Memory B cell (primary cell): ENCODE measurements around the gene TXNL4B.
"Not testable (repeated sequence)": the region's sequence is repeated elsewhere in the genome, so short reads cannot be mapped to it uniquely, and the experiment has no call there.

Source experiments
- ATAC-seq: fragments of 150-1000 bp; cut with Tn5 transposase; 2 replicates; pipeline ENCODE4 v1.10.0; 2021; ENCODE audit warnings: low read depth, mild to moderate bottlenecking, moderate library complexity
- DNase-seq, 2 donors: peaks; one replicate each; pipeline ENCODE4 v3.0.0; 2022; ENCODE audit warnings: low spot score in 2 of 2
- H3K27ac Mint-ChIP-seq: one replicate; pipeline ENCODE4 v1.8.0; 2022; ENCODE audit warnings: mild to moderate bottlenecking, moderate library complexity, mixed read lengths
- H3K27me3 Mint-ChIP-seq: one replicate; pipeline ENCODE4 v1.8.0; 2022; ENCODE audit warnings: mixed read lengths
- H3K36me3 Mint-ChIP-seq: one replicate; pipeline ENCODE4 v1.8.0; 2022; ENCODE audit warnings: mild to moderate bottlenecking, mixed read lengths
- H3K4me1 Mint-ChIP-seq: one replicate; pipeline ENCODE4 v1.8.0; 2022; ENCODE audit warnings: mixed read lengths
- H3K4me3 Mint-ChIP-seq: one replicate; pipeline ENCODE4 v1.8.0; 2022; ENCODE audit warnings: mild to moderate bottlenecking, moderate library complexity, mixed read lengths
- H3K9me3 Mint-ChIP-seq: one replicate; pipeline ENCODE4 v1.8.0; 2022; ENCODE audit warnings: mixed read lengths

Gene TXNL4B

DNA sequence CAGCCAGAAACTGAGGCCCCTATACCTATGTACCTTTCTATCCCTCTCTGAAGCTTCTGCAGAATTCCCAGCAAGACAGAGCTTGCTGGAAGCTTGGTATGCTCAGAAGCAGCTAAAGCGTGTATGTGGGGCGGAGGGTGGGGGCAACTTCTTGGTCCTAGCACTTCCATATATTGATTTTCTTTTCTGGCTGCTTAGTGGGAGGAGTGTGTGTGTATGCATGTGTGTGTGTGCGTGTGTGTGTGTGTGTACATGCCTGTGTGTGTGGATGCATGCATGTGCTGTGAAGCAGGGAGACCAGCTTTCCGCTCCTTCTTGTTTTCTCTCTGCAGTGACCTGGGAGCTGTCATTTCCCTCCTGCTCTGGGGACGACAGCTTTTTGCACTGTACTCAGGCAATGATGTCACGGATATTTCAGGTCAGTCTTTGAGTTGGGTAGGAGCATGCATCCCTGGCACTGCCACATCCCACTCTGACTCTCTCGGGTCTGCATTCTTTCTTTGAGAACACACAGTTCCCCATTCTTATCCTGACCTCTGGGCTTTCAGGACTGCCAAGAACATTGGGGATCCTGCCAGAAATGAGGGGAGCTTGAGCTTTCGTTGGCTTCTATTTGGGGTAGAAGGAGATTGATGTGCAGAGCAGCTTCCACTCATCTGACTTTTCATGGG, 19.7 kb downstream of the TXNL4B start:
- no peak overlapping the region for H3K27ac Mint-ChIP-seq
- no peak for ATAC-seq
- H3K4me3 Mint-ChIP-seq: no peak overlapping the region
- no peaks in the 10 kb centered on the region for H3K9me3 Mint-ChIP-seq
- H3K36me3 Mint-ChIP-seq: peaks cover 2% of the 10 kb centered on the region
- H3K27me3 Mint-ChIP-seq: no peaks in the 10 kb centered on the region
- no peaks in the 10 kb centered on the region for H3K4me1 Mint-ChIP-seq
- DNase-seq: no peak

DNA sequence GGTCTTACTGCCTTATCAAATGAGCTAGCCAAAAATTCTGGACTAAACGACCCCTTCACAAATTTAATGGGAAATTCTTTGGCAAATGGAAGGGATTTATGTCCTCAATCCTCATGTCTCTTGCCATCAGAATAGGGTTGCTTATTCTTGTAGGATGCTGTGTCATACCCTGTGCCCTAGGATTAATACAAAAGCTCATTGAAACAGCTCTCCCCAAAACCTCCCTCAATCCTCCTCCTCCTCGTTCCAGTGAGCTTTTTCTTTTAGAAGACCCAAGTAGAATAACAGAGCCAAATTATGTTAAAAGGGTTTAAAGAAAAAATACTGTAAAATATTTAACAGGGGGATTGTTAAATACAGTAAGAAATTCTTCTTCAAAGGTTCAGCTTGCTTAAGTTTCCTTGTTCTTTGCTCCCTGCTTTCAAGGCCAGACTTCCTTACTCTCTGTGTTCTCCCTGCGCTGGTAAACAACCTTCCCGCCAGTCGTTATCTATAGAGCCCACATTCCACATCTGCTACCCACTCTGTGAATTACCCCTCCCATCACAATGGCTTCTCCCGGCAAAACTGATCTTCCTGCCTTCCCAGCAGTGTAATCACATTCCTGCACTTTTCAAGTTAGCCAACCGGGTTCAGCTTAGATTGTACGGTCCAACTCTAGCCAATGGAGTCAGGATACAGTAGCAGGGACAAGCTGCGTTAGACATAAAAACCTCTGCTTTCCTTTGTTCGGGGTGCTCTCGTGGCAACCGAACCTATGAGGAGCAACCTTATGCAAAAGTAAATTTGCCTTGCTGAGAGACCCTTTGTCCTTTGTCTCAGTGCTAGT, 20.7 kb downstream of the TXNL4B start:
- no peak for DNase-seq
- Mint-ChIP-seq H3K27me3 (no peaks in the 10 kb centered on the region), H3K4me1 (no peaks in the 10 kb centered on the region), H3K4me3 (no peak overlapping the region), H3K36me3 (peaks cover 2% of the 10 kb centered on the region), H3K9me3 (no peaks in the 10 kb centered on the region), H3K27ac (no peak overlapping the region)
- no peak for ATAC-seq

DNA sequence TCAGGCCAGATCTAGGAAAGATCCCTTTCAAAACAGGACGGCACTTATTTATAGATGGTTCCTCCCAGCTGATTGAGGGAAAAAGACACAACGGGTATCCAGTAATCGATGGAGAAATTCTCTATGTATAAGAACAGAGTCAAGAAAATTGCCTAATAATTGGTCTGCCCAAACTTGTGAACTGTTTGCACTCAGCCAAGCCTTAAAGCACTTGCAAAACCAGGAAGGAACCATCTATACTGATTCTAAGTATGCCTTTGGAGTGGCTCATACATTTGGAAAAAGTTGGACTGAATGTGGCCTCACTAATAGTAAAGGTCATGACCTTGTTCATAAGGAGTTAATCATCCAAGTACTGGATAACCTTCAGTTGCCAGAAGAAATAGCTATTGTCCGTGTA, 24.5 kb downstream of the TXNL4B start:
- Mint-ChIP-seq H3K27me3 (peaks cover 2% of the 10 kb centered on the region), H3K4me3 (no peak overlapping the region), H3K9me3 (no peaks in the 10 kb centered on the region), H3K4me1 (no peaks in the 10 kb centered on the region), H3K27ac (no peak overlapping the region), H3K36me3 (peaks cover 4% of the 10 kb centered on the region)
- ATAC-seq: no peak
- DNase-seq: no peak

DNA sequence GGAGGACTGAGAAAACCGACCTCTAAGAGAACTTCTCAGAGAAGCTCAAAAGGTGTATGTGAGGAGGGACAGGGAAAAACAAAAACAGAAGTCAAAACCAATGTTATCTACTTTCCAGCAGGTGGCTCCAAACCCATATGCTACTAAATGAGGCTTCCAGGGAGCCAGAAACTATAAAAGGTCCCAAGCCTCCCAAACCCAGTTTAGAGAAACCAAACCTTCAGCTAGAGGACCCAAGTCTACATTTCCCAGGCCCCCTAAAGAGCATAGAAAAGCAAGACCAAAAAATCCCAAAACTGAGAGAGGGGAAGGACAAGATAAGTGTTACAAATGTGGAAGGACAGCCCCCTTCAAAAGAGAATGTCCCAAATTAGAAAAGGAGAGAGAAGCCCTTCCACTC, 26.7 kb downstream of the TXNL4B start:
- Mint-ChIP-seq H3K27ac (no peak overlapping the region), H3K36me3 (peaks cover 7% of the 10 kb centered on the region)

GRCh38 chr16:72064361-72064894, 29.0 kb downstream of the TXNL4B start:
- no peak for ATAC-seq
- Mint-ChIP-seq H3K4me3 (no peak overlapping the region), H3K27me3 (peaks cover 2% of the 10 kb centered on the region), H3K27ac (no peak overlapping the region), H3K36me3 (peaks cover 8% of the 10 kb centered on the region), H3K9me3 (no peaks in the 10 kb centered on the region), H3K4me1 (no peaks in the 10 kb centered on the region)
- no peak for DNase-seq

More for the DNA sequence above, 26.7 kb downstream of the TXNL4B start:
- peak; percentile 3 to 11 for DNase-seq
- no peaks in the 10 kb centered on the region for H3K4me1 Mint-ChIP-seq
- peaks cover 2% of the 10 kb centered on the region for H3K27me3 Mint-ChIP-seq
- peak; percentile 37 for ATAC-seq
- no peak overlapping the region for H3K4me3 Mint-ChIP-seq
- no peaks in the 10 kb centered on the region for H3K9me3 Mint-ChIP-seq

DNA sequence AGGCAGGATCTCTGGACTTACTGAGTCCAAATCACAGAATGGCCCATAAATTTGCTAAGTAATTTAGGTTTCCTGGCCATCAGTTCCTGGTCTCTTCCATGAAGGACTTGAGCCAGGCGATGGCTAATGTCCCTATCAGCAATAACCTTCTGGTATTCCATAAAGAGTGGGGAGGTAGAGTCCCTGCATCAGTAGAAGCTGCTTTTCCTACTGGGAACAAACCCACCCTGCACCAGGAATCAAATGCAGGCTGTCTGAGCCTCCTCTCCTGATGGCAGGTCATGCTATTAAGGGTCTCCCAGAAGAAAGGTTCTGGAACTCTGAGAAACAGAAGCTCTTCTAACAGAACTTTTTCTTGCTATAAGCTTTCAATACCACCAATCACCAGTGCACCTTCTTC, 31.9 kb downstream of the TXNL4B start:
- H3K36me3 Mint-ChIP-seq: peaks cover 11% of the 10 kb centered on the region
- H3K27ac Mint-ChIP-seq: no peak overlapping the region
- no peak overlapping the region for H3K4me3 Mint-ChIP-seq
- ATAC-seq (no peak), DNase-seq (no peak)
- no peaks in the 10 kb centered on the region for H3K4me1 Mint-ChIP-seq
- no peaks in the 10 kb centered on the region for H3K9me3 Mint-ChIP-seq
- peaks cover 2% of the 10 kb centered on the region for H3K27me3 Mint-ChIP-seq

- ATAC-seq: no peak
- H3K36me3 Mint-ChIP-seq: peaks cover 11% of the 10 kb centered on the region
- no peaks in the 10 kb centered on the region for H3K9me3 Mint-ChIP-seq
- no peaks in the 10 kb centered on the region for H3K4me1 Mint-ChIP-seq
- DNase-seq: no peak
- no peak overlapping the region for H3K27ac Mint-ChIP-seq
- no peak overlapping the region for H3K4me3 Mint-ChIP-seq
- peaks cover 2% of the 10 kb centered on the region for H3K27me3 Mint-ChIP-seq
These were observed 33.0 kb downstream of the TXNL4B start for GRCh38 chr16:72060405-72060804.

GRCh38 chr16:72059060-72059459, 34.4 kb downstream of the TXNL4B start:
- not testable (repeated sequence) for H3K4me1 Mint-ChIP-seq, H3K9me3 Mint-ChIP-seq, H3K4me3 Mint-ChIP-seq, ATAC-seq, H3K27me3 Mint-ChIP-seq, DNase-seq, H3K27ac Mint-ChIP-seq, H3K36me3 Mint-ChIP-seq

- not testable (repeated sequence) for H3K36me3 Mint-ChIP-seq, H3K4me3 Mint-ChIP-seq, H3K4me1 Mint-ChIP-seq, H3K9me3 Mint-ChIP-seq, DNase-seq, H3K27me3 Mint-ChIP-seq, ATAC-seq, H3K27ac Mint-ChIP-seq
These were observed 36.1 kb downstream of the TXNL4B start for GRCh38 chr16:72057313-72057712.

DNA sequence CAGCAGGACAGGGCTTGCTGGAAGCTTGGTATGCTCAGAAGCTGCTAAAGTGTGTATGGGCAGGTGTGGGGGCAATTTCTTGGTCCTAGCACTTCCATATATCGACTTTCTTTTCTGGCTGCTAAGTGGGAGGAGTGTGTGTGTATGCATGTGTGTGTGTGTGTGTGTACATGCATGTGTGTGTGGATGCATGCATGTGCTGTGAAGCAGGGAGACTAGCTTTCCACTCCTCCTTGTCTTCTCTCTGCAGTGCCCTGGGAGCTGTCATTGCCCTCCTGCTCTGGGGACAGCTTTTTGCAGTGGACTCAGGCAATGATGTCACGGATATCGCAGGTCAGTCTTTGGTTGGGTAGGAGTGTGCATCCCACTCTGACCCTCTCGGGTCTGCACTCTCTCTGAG, 37.5 kb downstream of the TXNL4B start:
- Mint-ChIP-seq H3K4me1 (no peaks in the 10 kb centered on the region), H3K4me3 (no peak overlapping the region), H3K27ac (no peak overlapping the region), H3K36me3 (peaks cover 3% of the 10 kb centered on the region), H3K9me3 (no peaks in the 10 kb centered on the region), H3K27me3 (no peaks in the 10 kb centered on the region)
- no peak for DNase-seq
- ATAC-seq: no peak

DNA sequence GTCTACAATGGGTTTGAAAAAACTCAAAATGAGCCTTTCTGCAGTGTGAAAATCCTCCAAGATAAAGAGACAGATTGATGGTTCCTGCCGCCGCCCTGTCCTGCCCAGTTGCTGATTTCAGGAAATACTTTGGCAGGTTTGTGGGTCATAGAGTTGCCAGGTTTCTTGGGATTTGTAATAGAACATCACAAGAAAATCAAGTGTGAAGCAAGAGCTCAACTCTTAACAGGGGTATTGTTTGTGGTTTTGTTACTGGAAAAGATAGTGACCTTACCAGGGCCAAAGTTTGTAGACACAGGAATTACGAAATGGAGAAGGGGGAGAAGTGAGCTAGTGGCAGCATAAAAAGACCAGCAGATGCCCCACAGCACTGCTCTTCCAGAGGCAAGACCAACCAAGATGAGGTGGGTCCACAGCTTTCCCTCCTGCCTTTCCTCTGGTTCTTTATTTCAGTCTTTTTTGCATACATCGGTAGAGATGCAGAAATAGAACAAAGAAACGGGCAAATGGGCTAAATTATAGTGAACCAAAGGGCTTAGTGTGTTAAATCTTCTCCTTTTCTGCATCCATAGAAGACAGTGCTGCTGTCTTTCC, 39.1 kb downstream of the TXNL4B start, which contains the start of gene HP:
TSS of gene HP (plus strand) at position 252 of the 594 bp plus-strand sequence. CDS start at position 400, 148 bp downstream.
- H3K27me3 Mint-ChIP-seq: not testable (repeated sequence)

DNA sequence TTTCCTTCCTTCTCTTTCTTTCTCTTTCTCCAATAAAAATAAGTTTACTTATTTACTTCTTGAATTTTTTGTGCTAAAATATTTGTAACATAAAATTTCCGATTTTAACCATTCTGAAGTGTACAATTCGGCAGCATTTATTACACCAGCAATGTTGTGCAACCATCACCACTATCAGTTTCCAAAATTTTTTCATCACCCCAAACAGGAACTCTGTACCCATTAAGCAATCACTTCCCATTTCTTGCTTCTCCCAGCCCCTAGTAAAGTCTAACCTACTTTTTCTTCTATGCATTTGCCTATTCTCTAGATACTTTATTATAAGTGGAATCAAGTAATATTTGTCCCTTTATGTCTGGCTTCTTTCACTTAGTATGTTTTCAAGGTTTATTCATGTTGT, 41.6 kb downstream of the TXNL4B start:
- no peak overlapping the region for H3K4me3 Mint-ChIP-seq
- ATAC-seq (no peak), DNase-seq (no peak)
- H3K27ac Mint-ChIP-seq: no peak overlapping the region
- peaks cover 9% of the 10 kb centered on the region for H3K9me3 Mint-ChIP-seq
- H3K4me1 Mint-ChIP-seq: no peaks in the 10 kb centered on the region
- peaks cover 7% of the 10 kb centered on the region for H3K36me3 Mint-ChIP-seq
- H3K27me3 Mint-ChIP-seq: no peaks in the 10 kb centered on the region

More for the DNA sequence above, 39.1 kb downstream of the TXNL4B start, which contains the start of gene HP:
- DNase-seq, H3K27ac Mint-ChIP-seq, ATAC-seq, H3K9me3 Mint-ChIP-seq, H3K4me1 Mint-ChIP-seq, H3K36me3 Mint-ChIP-seq, H3K4me3 Mint-ChIP-seq: not testable (repeated sequence)

DNA sequence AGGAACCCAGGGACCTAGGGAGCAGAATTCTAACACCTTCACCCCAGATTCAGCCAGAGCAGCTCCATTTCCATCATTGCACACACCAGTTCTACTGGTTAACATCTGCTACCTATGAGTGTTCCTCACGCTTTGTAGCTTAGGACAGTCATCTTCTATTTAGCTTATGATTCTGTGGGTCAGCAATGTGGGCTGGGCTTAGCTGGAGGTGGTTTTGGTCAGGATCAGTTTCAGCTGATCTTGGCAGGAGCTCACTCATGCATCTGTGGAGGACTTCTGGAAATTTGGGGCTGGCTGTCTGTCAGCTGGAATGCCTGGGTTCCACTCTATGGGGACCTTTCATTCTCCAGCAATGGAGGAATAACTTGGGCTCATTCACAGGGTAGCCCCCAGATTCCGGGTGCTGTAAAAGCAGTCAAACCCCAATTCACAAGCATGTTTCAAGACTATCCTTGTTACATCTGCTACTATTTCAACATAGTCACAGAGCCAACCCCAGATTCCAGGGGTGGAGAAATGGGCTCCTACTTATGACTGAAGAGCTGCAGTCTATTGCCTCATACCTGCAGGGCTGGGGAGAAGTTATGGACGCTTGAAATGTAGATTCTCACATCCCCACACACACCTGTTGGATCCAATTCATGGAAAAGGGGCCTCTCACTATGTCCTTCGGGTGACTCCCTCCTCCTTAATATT, 42.5 kb downstream of the TXNL4B start:
- ATAC-seq (no peak), DNase-seq (no peak)
- Mint-ChIP-seq H3K36me3 (peaks cover 7% of the 10 kb centered on the region), H3K9me3 (peaks cover 9% of the 10 kb centered on the region), H3K4me1 (no peaks in the 10 kb centered on the region), H3K27ac (no peak overlapping the region), H3K4me3 (no peak overlapping the region), H3K27me3 (no peaks in the 10 kb centered on the region)

- H3K36me3 Mint-ChIP-seq: peaks cover 10% of the 10 kb centered on the region
- DNase-seq (no peak), ATAC-seq (no peak)
- H3K27ac Mint-ChIP-seq: no peak overlapping the region
- no peaks in the 10 kb centered on the region for H3K27me3 Mint-ChIP-seq
- H3K9me3 Mint-ChIP-seq: peaks cover 9% of the 10 kb centered on the region
- no peak overlapping the region for H3K4me3 Mint-ChIP-seq
- no peaks in the 10 kb centered on the region for H3K4me1 Mint-ChIP-seq
These were observed 44.3 kb downstream of the TXNL4B start for GRCh38 chr16:72049110-72049509.
